Parietal lobe (tissue), 2 donors: ENCODE data around the gene MSMP. TPM values are rescaled to one million over a fixed set of nuclear protein-coding genes. Genes with fewer than 3 reads are reported as not detected.

Experiments used
- small RNA-seq: library from RNA; depleted of rRNA; stranded (forward); fragments of <200 nt; gene quantifications from one replicate; pipeline ENCODE3, GENCODE V24; 2014; ENCODE audit warnings: low replicate concordance
- total RNA-seq: library from RNA; depleted of rRNA; stranded (reverse); fragments of >200 nt; gene quantifications from one replicate; pipeline ENCODE4 v1.2.3, GENCODE V29; 2014

The MSMP gene, protein sequence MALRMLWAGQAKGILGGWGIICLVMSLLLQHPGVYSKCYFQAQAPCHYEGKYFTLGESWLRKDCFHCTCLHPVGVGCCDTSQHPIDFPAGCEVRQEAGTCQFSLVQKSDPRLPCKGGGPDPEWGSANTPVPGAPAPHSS
- not detected for total RNA-seq

DNA sequence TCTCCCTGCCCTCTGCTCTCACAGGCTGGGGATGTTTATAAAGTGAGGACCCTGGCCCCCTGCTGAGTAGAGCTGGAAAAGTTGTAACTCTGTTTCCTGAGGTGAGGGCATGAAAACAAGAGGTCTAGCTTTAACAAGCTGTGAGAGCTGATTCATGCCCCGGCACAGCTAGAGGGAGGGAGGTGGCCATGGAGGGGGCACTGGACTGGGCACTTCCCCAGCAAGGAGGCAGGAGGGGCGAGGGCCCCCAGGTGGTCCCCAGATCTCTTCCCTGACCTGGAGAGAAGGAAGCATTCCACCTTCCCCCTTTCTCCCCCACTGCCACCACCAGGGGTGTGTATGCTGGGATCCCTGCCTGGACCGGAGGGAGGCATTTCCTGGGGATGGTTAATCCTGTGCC lies at the start of gene MSMP:
Gene MSMP, minus strand, starts transcription at position 13 of the 400 bp plus-strand sequence. CDS start 147 bp downstream, outside the sequence.

DNA sequence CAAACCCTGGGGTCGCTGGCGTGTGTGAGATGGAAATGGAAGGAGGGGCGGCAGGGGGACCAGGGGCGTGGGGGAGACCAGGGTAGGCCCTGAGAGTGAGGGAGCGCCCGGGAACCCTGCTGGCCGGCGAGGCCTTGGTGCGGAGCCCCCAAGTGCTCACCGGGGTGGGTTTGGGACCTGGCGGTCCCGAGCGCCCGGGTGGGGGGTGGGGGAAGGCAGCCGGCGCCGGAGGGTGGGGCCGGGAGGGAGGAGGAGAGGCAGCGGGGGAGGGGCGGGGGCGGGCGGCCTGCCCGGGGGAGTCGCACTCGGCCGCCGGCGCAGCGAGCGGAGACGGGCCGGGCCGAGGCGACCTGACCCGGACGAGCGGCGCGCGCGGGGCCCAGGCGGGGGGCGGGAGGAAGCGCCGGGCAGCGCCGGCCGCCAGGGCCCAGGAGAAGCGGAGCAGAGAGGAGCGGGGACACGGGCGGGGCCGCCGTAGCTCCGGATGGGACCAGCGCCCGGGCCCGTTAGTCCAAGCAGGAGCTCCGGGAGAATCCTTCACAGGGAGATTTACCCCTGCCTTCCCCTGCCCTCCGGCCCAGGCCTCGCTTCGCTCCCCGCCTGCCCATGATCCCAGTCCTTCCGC lies 37.3 kb upstream of the MSMP start, which contains the start of gene NPR2:
Gene NPR2, plus strand, starts transcription at position 295 of the 625 bp plus-strand sequence. CDS start 818 bp downstream, outside the sequence.

DNA sequence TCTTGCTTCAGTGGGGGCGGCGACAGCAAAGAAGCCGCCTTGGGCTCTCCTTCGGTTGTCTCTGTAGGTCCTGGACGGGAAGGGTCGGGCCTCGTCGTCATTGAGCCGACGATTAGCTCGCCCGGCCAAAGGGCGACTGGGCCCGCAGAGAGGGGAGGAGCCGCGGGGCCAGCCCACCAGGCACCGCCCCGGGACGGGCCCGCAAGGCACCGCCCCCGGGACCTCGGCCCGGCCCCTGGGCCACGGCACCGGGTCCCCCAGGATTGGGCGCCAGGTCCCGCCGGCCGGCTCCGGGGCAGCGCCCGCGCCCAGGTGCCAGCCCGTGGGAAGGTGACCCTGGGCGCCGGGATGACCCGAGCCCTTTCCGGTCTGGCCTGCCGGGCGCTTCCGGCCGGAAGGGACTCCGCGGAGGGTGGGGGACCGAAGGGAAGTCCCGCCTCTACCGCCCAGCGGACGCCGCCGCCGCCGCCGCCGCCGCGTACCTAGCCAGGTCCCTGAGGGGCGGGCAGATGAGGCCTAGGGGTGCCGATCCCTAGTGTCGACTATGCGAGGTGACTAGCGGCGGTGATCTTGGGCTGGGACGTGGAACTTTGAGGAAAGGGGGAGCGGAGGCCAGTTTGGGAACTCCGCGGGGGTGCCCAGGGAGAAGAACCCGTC lies 5.1 kb downstream of the MSMP start, which contains the start of the genes GBA2 and RGP1:
Gene GBA2, minus strand, starts transcription at position 371 of the 657 bp plus-strand sequence. CDS start 524 bp downstream, outside the sequence.
Gene RGP1, plus strand, starts transcription at position 430 of the 657 bp plus-strand sequence. CDS start 469 bp downstream, outside the sequence.

DNA sequence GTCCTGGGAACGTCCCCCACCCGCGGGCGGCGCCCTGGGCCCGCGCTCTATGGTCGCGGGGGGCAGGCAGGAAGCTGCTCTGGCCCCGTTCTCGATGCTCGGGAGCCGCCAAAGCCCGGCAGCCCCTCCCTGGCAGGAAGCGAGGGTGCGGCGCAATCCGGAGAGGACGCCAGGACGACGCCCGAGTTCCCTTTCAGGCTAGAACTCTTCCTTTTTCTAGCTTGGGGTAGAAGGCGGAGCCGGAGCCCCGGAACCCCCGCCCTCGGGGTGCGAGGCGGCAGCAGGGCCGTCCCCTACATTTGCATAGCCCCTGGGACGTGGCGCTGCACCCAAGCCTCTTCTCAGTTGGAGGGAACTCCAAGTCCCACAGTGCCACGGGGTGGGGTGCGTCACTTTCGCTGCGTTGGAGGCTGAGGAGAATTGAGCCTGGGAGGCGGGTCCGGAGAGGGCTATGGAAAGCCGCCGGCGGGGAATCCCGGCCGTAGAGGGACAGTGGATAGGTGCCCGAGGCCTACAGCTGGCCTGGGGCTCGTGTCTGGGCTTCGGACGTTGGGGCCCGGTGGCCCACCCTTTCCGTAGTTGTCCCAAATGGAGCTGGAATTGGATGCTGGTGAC lies 21.8 kb downstream of the MSMP start, which contains the start of the genes CREB3 and TLN1:
Gene CREB3, plus strand, starts transcription at position 482 of the 615 bp plus-strand sequence. Its CDS starts 107 bp downstream, at position 589.
Gene TLN1, minus strand, starts transcription at position 11 of the 615 bp plus-strand sequence. CDS start 6,501 bp downstream, outside the sequence.

Small RNA genes within 50 kb of the gene (small RNA-seq; reads per million reads assigned to genes)
- not detected for gene MIR6853

Other genes with a start within 250 kb of the MSMP start
- 19.1 TPM for gene TESK1, start 149.0 kb downstream of the MSMP start, total RNA-seq
- not detected for gene CD72, start 135.9 kb downstream of the MSMP start, total RNA-seq
- gene SIT1, start 103.3 kb downstream of the MSMP start, total RNA-seq: not detected
- 78,439 TPM for gene RMRP, start 96.3 kb downstream of the MSMP start, total RNA-seq
- gene CCDC107, start 96.0 kb downstream of the MSMP start, total RNA-seq: 9.7 TPM
- gene ARHGEF39, start 89.1 kb downstream of the MSMP start, total RNA-seq: 0.31 TPM
- not detected for gene CA9, start 80.3 kb downstream of the MSMP start, total RNA-seq
- 15.7 TPM for gene TPM2, start 64.4 kb downstream of the MSMP start, total RNA-seq
- 26.6 TPM for gene TLN1, start 22.1 kb downstream of the MSMP start, total RNA-seq
- gene CREB3, start 21.6 kb downstream of the MSMP start, total RNA-seq: 30.0 TPM
- gene GBA2, start 5.0 kb downstream of the MSMP start, total RNA-seq: 92.0 TPM
- gene RGP1, start 5.0 kb downstream of the MSMP start, total RNA-seq: 20.0 TPM
- 19.4 TPM for gene NPR2, start 37.3 kb upstream of the MSMP start, total RNA-seq
- 4.1 TPM for gene SPAG8, start 58.0 kb upstream of the MSMP start, total RNA-seq
- 7.8 TPM for gene HINT2, start 60.8 kb upstream of the MSMP start, total RNA-seq
- not detected for gene FAM221B, start 74.5 kb upstream of the MSMP start, total RNA-seq
- gene TMEM8B, start 75.0 kb upstream of the MSMP start, total RNA-seq: 12.5 TPM
- not detected for gene OR13J1, start 116.1 kb upstream of the MSMP start, total RNA-seq
- 0.63 TPM for gene HRCT1, start 151.9 kb upstream of the MSMP start, total RNA-seq
- gene SPAAR, start 155.2 kb upstream of the MSMP start, total RNA-seq: 0.31 TPM
- gene OR2S2, start 203.9 kb upstream of the MSMP start, total RNA-seq: not detected